ENCODE measurements around the gene PRMT9.

PRMT9 gene

DNA sequence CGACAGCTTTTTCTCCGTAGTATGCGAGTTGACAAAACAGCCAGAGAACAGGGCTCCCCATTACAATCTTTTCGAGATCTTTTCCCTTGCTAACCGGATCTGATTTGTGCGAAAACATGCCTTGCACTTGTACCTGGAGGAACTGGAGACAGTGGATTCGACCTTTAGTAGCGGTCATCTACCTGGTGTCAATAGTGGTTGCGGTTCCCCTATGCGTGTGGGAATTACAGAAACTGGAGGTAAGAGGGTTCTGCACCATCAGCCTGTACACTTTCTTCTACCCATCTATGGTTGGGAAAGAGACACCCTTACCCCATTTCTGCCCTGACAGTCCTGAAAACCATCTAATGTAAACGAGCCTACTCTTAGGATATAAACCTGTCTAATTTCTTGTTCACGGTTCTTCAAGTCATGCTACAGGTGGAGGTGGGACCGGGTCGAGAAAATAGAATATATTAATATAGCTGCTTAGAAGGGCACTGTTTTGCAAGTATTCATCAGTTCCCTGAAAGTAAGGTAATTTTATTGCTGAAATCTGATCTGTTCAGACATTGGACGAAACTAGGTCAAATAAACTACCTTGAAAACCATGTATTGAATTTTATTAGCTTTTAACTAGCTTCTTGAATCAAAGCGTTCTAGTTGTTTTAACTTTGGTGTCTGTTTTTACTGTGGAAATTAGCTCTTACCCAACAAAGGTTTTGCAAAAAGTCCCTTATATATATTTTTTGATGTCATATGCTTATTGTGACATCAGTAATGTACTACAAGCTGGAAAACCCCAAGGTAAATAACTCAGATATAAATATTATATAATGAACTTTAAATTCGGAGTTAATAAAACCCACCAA is 65.9 kb downstream of the PRMT9 start:
- peak; percentile 19 for DNase-seq (ENCODE audit: low spot score)

DNA sequence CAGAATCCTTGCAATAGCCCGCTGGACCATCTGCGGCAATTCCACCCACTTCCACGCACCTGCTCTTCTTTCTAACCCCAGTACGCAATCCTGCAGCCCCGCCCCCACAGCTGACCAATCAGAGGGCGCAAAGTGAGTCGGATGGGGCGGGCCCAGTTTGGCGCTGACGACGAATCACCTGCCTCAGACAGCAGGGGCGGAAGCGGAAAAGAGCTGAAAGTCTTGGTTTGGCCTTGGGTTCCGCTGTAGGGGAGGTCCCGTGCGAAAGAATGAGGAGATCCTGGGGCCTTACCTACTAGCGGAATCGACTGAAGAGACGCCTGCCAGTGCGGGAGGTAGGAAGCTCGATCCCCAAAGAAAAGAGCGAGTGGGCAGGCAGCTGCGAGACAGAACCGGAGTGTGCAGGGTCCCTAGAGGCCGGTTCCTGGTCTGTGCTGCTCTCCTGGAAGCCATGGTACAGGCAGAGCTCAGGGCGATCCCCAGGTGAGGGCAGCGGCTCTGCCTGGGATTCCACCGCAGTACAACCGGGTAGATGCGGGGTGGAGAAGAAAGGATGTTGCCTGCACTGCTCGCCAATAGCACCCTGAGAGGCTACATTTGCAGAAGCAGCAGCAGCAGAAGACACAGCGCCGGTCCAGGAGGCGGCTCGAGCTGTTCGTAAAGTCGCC is 66.7 kb downstream of the PRMT9 start, which contains the start of gene TMEM184C:
Gene TMEM184C (plus strand): TSS at position 225 of the 668 bp plus-strand sequence. CDS start 560 bp downstream, outside the sequence.
- DNase-seq (ENCODE audit: low spot score) = peak; percentile 97

DNA sequence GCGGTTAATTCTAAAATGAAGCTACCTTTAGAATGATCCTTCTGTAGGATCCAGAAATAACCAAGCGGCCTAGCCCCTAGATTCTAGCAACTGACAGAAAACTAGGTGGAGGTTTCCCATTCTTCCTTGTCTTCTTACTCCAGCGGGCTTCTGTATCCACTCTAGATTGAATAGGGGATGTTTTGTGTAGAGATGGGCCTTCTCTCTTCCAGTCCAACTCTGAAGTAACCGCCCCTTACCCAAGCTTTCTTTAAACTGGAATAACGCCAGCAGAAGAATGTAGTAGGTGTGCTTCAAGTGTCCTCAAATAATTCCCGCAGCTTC is 67.2 kb downstream of the PRMT9 start:
- DNase-seq (ENCODE audit: low spot score) = no peak

DNA sequence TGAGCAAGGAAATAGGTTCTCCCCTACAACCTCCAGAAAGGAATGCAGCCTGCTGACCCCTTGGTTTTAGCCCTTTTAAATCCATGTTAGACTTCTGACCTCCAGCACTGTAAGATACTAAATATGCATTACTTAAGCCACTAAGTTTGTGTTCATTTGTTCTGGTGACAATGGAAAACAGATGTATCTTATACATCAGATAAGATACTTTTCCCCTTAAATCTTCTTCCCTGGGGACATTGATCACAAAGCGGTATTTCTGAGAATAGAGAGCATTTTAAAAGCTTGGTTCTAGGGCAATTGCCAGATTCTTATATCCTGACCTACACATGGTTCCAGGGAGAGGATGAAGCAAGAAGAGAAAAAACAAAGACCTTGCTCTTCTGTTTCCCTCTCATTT is 73.3 kb downstream of the PRMT9 start:
- DNase-seq (ENCODE audit: low spot score) = no peak

DNA sequence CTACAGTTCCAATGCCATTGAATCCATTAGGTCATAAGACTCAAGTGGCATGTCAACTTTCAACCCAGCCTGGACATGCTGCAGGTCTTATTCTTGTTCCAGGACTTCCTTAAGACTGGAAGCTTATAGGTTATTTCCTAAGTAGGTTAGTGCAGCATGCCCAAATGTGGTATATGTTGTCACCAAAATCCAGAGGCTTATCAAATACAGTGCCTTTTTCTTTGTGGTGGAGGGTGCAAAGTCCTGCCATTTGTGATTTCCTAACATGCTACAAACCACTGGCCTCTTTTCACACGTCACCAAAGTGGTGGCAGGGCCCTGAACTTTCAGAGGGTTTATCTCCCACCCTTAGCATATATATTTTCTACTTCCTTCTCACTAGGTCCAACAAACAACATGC is 76.5 kb downstream of the PRMT9 start:
- no peak for DNase-seq (ENCODE audit: low spot score)

DNA sequence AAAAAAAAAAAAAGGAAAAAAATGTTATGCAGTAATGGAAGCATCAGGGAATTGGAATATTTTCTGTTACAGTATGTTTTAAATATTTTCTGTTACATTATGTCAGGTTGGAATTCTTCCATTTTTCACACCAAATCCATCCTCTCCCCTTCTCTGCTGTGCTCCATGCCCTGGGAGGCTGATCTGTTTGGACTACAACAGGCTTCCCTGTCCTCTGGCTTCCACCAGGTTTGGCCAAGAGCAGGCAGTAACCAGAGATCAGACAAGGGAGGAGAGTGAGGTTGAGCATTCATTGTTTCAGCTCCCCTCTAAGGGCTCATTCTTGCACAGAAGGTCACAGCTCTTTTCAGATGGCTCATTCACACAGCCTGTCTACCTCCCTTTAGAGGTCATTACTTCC is 78.5 kb downstream of the PRMT9 start:
- no peak for DNase-seq (ENCODE audit: low spot score)

DNA sequence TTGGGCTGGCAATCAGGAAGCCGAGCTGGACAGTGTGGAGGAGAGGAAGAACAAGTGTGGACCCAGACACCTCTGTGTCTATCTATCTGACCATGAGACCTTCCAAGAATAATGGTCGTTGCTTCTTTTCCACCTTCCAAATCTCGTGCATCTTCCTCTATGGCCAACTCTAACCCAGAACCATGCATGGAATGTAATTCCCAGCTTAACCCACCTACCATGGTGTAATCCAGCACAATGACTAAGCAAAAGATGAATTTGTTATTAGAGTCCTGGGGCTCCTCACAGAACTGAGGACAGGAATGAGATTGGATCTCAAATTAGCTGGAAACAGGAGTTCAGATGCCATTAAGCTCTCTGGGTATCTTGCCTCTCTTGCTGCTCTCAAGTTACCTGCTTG is 84.2 kb downstream of the PRMT9 start:
- no peak for DNase-seq (ENCODE audit: low spot score)

DNA sequence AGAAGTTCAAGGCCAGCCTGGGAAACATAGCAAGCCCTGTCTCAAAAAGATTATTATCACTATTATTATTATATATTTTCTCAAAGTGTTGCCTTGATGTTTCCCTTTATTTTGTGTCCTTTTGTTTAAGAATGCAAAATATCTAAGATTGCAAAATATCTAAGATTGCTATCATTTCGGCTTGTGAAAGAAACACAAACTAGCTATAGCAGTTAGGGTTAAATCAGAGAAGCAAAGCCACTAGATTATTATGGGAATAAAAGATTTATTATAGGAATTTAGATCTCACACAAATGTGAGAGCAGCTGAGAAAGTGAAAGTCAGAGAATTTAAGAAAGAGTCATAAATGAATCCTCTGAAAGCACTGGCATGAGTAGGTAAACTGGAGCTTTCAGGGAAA is 84.8 kb downstream of the PRMT9 start:
- no peak for DNase-seq (ENCODE audit: low spot score)

DNA sequence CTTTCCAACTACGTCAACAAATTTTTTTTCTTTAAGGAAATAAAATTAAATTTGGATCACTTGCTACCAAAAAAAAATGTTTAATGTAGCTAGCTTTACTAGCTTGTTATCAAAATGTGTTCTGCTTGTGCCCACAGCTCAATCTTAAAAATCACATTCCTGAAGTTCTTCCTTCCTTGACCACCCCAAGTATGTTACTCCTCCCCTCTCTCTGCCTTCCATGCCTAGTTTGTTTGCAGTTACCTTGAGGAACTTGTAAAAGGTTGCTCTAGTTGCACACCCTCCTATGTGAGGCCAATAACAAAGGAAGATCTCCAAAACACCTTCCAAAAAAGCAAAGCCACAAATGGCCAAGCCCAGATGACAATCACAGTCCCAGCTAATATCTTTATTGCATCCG is 86.4 kb downstream of the PRMT9 start:
- DNase-seq (ENCODE audit: low spot score) = no peak

DNA sequence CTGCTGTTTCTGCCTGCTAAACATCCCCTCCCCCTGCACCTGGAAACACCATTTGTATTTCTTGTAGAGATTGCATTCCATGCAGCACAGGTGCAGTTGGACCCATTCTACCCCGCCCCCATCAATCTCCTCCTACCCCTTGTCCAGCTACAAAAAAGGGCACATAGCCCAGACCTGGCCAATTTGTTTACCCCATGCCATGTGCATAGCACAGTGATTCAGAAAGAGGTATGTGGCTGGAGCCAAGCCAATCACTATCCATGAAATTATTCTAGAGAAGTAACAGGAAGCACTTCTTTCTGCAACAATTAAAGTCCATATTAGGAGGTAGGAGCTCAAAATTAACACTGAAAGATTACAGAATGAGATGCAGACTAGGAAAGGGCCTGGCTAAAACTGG is 87.0 kb downstream of the PRMT9 start:
- no peak for DNase-seq (ENCODE audit: low spot score)

DNA sequence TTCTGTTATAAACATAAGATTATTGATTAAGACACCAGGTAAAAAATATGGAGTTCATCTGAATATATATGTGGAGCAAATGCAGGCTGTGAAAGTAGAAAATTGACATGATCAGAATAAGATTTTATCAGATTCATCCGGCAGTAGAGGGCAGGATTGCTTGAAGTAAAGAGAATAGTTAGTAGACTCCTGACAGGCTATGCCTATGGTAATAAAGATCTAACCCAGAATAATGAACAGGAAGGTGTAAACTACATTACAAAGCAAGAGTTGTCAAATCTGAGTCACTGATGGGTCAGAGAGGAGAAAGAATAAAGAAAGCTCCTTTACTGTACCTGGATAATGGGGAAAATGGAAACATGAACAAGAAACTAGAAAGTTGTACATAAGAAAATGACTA is 87.6 kb downstream of the PRMT9 start:
- DNase-seq (ENCODE audit: low spot score) = no peak

DNA sequence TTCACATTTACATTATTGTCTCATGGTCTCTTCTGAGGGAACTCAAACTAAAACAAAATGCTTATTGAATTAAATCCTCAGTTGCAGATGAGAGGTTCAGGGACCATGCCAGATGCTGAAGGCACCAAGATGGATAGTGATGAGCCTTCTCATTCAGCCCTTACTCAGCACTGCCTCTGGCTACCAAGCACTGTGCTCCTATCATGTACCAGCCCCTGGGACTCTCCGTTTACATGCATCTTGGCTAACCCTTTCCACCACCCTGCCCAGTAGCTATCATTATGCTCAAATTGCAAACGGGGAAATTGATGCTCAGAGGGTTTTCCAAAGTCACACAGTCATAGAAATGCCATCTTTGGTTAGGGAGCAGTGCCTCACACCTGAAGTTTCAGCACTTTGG is 89.4 kb downstream of the PRMT9 start:
- no peak for DNase-seq (ENCODE audit: low spot score)

DNA sequence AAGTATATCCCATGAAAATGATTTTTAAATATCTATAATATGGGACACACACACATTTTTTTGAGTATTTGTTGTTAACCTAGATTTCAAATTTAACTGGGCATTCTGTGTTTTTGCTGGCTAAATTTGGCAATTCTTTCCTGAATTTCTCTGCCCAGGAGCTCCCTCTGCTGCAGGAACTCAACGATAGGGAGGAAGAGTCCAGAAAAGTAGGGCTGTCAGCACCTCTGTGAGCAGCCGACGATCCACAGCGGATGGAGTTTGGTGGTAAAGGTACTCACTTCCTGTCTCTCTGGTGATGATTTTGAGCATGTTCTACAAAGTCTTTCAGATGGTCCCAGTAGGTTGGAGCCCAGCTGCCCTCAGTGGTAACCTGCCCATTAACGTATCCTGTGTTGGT is 89.9 kb downstream of the PRMT9 start:
- DNase-seq (ENCODE audit: low spot score) = no peak

DNA sequence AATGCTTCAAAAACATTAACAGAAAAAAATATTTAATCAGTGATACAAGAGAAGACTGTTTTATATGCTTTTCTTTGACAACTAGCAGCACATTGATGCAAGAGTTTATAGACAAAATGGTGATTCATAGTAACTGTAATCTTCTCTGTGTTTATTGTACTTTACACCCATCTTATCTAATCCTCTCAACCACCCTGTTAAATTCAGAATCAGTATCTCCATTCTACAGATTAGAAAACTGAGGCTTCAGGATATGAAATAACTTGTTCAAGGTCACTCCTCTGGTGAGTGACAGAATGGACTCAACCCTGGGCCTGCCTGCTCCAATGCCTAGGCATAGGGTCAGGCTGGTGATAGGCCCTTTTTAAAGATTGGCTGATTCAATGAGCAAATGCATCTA is 92.9 kb downstream of the PRMT9 start:
- DNase-seq (ENCODE audit: low spot score) = no peak

DNA sequence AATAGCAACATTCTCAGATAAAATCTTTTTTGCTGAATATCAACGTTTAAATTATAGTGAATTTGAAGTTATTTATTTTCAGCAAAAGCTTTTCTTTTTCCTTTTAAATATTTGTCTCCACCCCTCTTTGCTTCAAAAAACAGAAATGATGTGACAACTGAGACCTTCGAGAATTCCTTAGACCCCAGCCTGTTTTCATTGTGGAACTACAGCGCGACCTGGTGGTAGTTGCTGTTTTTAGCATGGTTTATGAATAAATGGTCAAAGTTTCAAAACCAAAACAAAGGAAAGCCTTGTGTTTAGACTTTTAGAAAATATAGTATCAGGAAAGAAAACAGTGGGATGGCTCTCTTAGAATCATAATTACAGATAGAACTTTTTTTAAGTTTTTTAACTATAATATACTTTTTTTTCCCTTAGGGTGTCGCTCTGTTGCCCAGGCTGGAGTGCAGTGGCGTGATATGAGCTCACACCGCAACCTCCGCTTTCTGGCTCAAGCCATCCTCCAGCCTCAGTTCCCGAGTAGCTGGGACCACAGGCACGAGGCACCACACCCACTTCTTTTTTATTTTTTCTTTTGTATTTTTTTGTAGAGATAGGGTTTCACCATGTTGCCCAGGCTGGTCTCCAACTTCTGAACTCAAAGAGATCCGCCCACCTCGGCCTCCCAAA is 93.6 kb downstream of the PRMT9 start:
- peak; percentile 19 for DNase-seq (ENCODE audit: low spot score)

DNA sequence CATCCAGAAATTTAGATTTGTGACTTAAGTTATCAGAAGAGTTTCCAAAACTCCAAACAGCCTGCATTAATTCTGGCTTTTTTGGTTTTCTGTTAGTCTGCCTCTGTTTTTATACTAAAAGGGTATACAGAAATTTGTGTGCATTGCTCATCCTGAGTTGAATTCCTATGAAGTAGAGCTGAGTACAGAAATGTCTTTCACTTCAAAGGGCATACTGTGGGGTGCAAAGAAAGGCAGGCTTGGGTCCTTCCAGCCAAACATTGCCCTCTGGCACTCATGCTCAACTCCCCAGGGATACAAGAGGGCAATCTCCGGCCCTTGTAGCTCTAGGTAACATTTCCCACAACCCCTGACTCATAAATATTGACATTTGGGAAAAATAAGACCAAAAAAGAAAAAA is 94.4 kb downstream of the PRMT9 start:
- DNase-seq (ENCODE audit: low spot score) = no peak
